NCI-H128 (cell line): ENCODE results near the gene PPM1H.
"Not testable (repeated sequence)": the region's sequence is repeated elsewhere in the genome, so short reads cannot be mapped to it uniquely, and the experiment has no call there.

ENCODE experiments used
- DNase-seq: peaks from one replicate; lab custom pipeline; 2025; ENCODE audit not compliant: unreplicated experiment; lab: John Stamatoyannopoulos, UW

The PPM1H gene

DNA sequence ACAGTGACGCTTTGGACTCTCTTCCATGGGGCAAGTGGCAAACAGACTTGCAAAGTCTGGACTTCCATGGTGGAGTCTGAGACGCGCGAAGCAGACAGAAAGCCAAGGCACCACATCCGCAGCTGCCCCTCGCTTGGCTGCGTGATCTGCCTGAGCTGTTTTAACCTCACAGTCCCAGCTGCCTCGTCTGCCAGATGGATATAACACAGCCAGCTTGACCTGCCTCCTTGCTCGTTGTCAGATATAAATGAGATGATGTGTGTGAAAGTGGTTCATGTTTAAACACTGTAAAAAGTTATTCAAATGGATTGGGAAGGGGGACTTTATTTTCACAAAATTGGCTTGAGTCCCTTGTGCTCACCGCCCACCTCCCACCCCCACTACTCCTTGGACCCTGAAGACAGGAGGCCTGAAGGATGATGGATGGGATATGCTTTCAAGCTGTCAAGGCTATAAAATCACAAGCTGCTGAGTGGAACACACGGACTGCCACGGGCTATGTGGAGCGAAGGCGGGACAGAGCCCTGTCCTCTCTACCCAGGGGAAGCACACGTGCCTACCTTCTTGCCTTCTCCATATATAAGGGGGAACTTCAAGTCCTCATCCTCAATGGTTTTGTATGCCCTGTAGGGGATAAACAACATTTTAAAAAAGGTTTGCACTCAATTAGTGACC lies 241.4 kb downstream of the PPM1H start:
- no peak for DNase-seq

DNA sequence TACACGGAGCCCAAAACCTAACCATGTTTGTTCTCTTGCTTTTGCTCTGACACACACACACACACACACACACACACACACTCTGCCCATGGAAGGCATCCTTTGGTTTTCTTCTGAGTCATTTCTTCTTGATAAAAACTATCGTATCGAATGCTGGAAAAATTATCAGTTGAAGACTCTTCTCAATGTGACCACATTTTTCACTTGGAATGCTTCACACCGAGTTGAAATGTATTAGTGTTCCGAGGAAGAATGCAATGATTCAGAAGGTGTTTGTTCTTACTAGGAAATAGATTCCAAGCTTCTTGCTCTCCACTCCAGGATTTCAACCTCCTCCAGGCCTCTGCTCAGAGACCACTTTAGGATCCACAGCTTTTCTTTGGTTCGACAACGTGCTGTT lies 242.1 kb downstream of the PPM1H start:
- no peak for DNase-seq

DNA sequence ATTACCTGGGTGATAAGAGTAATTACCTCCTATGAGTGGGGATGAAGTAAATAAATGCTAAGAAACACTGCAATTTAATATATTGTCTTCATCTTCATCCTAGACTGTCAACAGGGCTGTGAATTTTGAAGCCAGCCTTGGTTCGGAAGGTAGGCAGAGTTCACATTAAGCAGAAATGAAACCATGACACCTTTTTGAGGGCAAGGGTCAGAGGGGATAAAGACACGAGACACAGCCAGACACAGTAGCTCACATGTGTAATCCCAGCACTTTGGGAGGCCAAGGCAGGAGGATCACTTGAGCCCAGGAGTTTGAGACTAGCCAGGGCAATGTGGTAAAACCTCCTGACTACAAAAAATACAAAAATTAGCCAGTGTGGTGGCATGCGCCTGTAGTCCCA lies 243.6 kb downstream of the PPM1H start:
- no peak for DNase-seq

DNA sequence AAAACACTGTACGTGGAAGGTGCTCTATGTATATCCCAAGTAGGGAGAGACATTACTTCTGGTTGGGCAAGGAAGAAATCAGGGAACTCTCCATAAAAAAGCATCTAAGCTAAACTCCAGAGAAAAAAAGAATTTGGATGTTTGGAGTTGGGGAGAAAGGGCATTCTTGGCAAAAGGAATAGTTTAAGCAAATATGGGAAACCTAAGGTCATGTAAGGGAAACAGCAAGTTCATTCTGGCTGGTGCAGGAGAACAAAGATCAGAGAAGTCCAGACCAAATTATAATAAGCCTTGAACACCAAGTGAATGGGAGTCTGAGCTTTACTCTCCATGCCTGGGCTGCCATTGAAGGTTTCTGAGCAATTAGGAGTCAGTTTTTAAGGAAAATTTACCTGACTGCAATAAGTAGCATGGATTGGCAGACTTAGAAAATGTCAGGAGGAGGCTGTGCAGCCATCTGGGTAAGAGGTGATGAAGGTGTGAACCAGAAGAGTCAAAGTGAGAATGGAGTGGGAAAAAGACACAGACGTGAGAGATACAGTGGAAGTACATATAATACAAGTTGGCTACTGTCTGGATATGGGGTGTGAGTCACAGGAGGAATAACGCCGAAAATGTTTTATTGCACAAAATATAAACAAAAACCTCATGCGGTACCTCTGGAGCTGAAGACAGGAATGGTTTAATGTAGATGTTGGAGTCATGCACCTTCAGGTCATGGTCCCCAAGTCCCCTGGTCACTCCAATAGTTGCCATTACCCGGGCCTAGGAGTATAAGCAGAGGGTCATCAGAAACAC lies 245.7 kb downstream of the PPM1H start:
- DNase-seq, result no peak

DNA sequence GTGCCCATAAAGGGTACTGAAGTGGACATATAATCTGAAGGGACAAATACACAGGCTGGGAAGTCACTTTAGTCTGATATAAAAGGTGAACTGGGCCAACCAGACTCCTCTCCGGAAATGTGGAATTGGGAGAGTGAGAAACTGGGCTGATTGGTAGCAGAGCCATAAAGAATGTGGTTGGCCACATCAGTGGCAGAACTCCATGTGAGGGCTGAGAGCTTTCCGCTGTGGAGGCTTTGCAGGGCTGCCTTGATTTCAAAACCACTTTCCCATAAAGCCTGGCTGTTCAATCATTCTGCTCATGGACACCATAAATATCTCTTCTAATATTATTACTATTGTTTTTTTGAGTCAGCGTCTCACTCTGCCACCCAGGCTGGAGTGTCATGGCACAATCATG lies 248.0 kb downstream of the PPM1H start:
- DNase-seq, result no peak

DNA sequence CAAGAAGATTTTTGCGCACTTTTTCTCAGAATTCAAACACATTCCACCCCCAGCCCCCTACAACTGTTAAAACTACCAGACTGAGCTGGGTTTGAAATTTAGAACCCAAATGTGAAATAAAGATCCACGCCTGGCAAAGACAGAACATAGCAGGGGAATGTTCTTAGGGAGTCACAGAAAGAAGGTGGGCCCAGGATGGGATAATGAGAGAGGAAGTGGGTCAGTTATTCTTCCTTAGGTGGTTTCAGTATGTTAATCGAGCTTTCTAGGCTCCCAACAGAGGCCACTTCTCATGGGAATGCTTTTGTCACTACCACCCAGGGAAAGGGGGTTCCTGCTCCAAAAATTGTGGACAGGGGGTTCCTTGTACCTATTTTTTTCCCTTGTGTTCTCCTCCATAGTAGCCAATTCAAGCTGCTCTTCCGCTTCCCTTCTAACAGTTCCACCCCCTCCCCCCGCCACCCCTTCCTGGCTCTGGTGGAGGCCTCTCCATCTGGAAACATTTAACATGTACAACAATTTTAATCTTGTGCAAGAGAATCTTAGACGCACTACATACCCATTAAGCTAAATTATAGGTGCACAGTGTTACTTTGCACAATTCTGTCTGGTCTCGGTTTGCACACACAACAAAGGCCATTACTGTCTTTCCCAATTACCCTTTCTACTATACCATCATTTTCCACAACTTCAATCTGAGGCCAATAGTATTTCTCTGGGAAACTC lies 250.2 kb downstream of the PPM1H start:
- no peak for DNase-seq

DNA sequence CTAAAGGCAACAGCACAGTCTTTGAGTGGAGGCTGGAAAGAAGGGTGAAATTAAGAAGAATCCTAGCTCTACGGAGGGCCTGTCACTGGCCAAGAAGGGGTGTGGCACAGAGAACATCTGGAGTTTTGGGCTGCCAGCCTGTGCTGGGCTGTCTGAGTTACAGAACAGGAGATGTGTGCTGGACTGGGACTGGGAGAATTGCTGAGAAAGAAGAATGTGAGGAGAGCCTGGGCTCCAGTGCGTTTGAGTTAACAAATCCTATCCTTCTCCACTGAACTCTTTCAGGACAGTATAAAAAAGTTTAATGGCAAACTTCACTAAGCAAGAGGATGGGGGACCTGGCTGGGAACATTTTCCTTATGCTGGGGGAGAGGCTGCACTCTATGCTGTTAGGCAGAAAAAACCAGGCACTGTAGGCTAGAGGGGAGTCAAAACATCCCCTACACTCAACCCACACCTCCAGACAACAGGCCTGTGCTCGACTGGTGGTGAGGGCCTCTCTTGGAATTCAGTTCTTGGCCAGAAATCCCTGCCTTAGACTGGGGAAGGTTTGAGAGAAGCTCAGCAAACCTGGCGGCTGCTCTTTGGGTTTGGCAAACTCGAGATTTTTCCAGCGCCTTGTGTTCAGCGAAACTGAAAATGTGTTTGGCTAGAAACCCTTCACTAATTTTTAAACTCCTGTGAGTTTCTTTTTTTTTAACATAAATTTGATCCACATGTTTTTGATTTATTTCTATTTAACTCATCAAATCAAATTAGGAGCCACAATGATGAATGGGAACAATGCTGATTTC lies 251.0 kb downstream of the PPM1H start:
- DNase-seq, result no peak

DNA sequence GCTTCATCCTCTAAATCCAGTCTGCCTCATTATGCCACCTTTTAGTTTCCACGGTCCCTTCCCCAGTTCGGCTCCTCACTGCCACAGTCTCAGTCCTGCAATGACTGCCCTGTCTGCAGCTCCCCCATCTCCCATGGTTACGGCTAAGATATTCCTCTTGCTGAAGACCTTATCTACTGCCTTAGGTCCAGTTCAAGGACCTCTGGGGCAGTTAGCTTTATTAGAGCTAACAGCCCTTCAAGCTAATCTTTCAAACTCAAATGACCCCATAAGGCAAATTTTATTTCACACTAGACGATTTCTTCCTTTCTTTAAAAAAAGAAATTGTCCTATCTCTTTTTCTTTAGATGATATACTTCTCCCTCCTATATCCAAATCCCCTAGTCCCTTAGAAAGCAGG lies 253.6 kb downstream of the PPM1H start:
- no peak for DNase-seq

DNA sequence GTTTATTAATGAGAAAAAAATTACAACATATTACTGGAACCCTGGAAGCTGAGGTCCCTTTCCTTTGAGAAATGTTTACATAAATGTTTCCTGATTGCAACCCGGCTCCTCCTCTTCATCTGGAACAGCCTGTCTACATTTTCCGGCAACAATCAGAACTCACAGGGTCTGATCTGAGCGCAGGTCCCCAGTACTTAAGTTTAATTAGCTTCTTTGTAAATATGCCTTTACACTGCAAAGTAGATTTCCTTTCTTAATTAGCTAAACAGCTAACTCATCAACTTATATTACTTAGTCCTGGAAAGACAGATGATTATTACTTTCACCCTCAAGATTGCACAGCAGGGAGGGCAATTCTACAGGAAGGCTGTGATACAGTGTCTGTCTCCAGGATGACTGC lies 255.3 kb downstream of the PPM1H start:
- DNase-seq, result no peak

DNA sequence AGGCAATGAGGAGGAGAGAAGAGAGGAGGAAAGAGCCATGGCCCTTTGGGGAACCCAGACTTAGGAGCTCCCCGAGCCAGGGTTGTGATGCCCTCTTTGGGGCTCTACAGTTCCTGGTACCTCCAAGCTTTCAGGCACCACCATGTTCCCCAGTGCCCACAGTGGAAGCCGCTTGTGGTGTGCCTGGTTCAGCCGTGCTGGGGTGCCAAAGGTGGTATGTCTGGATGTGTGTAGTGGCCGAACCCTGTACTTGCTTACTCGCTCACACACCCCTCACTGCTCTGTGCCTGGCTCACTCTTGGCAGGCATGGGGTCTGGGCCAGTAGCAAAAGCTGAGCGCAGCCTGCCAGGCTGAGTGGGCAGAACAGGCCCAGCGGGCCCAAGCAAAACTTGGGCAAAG lies 257.6 kb downstream of the PPM1H start:
- DNase-seq, result no peak

DNA sequence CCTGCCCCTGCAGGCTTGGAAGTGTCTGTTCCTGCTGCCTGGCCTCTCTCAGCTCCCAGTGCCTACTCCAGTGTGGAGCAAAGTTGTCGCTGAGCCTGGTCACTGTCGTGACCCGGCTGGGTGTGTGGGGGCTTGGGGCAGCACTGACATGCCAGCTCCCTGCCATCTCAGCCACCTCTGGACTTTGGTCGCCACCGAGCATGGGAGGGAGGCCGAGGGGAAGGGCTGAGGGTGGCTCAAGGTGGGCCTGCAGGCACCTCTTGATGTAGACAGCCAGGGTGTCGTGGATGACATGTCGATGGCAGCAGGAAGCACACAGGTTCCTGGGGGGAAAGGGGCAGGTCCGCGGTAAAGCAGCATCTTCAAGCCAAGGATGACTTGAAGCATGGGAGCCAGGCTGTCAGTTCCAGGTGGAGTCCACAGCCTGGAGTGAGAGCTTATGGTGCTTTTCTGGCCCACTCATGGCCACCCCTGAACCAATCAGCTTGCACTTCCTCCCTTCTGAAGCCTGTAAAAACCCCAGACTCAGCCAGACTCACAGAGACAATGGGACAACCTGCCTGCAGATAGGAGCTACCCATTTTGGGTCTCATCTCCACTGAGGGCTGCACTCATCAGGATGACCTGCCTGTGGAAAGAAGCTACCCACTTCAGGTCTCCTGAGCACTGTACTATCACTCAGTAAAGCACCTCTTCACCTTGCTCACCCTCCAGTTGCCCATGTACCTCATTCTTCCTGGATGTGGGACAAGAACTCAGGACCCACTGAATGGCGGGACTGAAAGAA lies 258.2 kb downstream of the PPM1H start:
- DNase-seq, result no peak

DNA sequence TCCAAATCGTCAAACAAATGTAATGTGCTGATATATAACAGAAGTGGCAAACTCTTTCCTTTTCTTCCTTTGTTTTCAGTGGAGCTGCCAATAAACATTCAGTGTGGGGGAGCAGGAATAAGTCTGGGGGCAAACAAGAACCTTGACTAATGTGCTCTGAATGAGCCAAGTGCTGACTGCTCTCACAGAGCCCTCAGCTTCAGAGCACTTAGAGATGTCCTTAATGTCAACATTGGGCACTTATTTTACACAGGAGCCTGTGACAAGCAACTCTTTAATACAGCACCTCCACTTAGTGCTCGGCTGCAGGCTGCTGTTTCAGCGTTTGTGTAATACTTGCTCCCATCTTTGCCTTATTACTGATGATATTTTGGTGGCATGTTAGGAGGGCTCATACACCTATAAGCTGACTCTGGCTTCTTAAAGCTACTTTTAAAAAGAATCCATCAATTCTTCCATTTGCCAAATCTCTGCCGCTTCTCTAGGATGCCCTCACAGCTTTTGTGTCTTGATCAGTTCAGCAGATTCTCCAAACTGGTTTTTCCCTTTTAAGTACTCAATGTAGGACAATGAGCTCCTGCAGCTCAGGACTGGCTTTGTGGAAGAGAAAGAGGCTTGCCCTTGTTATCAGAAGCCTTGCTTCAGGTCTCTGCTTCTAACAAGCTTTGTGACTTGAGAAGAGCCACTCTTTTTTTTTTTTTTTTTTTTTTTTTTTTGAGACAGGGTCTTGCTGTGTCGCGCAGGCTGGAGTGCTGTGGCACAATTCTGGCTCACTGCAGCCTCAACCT lies 261.7 kb downstream of the PPM1H start:
- no peak for DNase-seq

DNA sequence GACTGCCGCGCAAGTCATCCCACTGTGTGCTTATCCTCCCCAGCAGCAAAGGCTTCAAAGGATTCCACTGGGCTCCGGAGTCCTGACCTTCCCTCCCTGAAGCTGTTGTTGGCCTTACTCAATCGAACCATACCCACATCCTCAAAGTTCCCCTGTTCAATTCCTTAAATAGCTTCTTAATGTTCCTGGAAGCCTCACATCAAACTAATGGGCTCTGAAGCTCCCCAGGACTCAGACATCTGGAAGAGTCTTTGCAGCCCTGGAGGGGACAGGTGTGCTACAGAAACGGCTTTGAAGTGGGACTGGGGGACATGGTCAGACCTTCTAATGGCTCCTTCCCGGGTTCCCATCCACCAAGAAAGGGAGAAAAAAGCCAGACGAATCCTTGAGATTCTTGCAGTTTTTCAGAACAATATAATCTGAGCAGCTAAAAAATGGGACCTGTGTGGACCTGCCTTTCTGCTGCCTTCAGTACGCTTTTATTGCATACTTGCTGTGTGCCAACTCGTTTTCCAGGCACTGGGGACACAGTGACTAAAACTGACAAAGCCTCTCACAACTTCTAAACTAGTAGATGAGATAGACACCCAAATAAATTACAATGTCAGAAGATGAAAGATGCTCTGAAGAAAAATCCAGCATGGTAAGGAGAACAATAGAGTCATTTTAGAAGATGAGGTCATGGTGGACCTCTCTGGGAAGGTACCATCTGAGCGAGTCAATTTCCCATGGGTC lies 263.8 kb downstream of the PPM1H start:
- DNase-seq, result no peak

DNA sequence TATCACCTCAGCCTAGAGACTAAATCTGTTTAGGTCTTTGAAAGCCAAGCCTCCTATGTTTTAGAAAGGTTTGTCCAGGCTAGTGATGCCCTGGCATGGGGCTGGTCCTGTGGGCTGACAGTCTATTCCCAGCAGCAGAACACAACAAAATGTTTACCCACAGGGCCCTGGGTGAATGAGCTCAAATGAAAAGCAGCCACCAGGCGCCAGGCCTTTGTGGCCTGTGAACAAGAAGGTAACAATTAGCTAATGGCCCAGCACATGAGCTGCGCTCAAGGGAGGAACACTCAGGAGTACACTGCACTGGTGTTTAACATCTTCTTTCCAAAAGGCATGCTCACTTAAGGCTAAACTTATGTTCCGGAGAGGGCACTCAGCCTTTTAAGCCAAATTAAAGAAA lies 266.2 kb downstream of the PPM1H start:
- DNase-seq, result no peak

DNA sequence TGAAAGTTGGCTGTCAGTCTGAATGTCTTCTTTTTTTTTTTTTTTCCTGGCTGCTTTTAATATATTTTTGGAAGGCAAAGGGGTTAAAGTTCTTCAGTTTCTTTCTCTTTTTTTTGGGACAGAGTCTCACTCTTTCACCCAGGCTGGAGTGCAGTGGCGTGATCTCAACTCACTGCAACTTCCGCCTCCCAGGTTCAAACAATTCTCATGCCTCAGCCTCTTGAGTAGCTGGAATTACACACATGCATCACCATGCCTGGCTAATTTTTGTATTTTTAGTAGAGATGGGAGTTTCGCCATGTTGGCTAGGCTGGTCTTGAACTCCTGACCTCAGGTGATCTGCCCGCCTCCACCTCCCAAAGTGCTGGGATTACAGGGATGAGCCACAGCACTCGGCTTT lies 270.0 kb downstream of the PPM1H start:
- not testable (repeated sequence) for DNase-seq

DNA sequence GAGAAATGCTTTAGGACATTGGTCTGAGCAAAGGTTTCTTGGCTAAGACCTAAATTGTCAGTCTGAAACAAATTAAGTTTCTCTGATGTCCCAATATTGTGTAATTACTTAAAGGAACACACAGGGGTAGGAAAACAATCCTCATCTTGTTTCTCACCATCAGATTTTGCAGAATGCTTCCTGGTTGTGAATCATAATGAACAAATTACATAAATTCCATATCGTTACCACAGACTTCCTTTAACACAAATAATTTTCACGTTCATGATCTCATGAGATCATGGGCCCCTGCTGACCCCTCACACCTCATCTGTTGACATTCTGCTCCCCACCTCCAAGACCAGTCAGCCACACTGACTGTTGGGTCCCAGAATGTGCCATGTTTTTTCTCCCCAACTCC lies 274.2 kb downstream of the PPM1H start:
- no peak for DNase-seq

DNA sequence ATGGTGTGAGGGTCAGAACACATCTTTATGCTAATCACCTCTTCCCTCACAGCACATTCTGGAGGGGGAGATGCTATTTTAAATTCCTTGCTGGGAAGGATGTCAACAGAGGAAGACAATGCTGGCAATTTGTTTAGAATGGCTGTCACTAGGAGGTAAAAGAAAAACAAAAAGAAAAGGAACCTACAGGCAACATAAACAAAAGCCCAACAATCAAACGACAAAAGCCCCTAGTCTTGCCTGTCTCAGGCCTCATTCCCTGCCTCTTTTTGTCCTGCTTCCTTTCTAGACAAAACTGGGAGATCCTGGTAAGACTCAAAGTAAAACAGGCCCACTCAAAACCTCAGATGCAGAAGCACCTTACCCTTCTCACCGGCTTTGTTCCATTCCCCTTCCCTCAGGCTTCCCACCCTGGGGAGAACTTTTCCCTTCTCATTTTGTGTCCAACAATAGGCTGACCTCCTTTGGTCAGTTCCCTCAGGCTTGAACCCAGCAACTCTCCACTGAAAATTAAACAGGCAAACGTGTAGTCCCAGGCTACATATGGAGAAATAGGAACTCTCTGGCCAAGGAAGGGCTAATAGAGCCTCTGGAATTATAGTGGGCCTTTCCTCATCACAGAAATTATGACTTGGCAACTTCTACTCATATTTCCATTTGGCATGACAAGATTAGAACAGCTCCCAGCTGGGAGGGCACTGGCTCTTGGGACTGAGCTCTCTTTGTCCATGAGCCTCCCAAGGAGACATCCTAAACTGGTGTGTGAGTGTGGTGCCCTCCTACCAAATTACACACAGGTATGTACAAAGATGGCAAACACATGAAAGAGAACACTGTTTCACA lies 275.3 kb downstream of the PPM1H start:
- DNase-seq, result no peak

DNA sequence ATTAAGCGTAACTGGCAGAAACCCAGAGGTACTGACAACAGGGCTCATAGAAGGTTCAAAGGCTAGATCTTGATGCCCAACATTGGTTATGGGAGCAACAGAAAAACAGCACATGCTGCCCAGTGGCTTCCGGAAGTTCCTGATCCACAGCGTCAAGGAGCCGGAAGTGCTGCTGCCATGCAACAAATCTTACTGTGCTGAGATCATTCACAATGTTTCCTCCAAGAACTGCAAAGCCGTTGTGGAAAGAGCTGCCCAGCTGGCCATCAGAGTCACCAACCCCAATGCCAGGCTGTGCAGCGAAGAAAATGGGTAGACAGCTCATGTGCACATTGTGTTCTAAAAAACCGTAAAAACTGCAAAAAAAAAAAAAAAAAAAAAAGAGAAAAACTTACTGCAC lies 276.0 kb downstream of the PPM1H start:
- DNase-seq, result no peak
